Activated T-cell treated with anti-CD3 and anti-CD28 coated beads, Interleukin-2, amount 50 U/mL, for 24 hours (primary cell): ENCODE results near the gene NCBP3.

Source experiments
- DNase-seq: peaks from one replicate; pipeline ENCODE4 v3.0.0-alpha.2; 2020
- H3K27ac Mint-ChIP-seq: 2 replicates; pipeline ENCODE4 v1.8.0; 2020; ENCODE audit warnings: mild to moderate bottlenecking, mixed read lengths
- H3K27me3 Mint-ChIP-seq: 2 replicates; pipeline ENCODE4 v1.8.0; 2020; ENCODE audit warnings: mixed read lengths
- H3K36me3 Mint-ChIP-seq: 2 replicates; pipeline ENCODE4 v1.8.0; 2020; ENCODE audit warnings: low read depth, mixed read lengths
- H3K4me1 Mint-ChIP-seq: 2 replicates; pipeline ENCODE4 v1.8.0; 2020; ENCODE audit warnings: low read depth, mixed read lengths
- H3K4me3 Mint-ChIP-seq: 2 replicates; pipeline ENCODE4 v1.8.0; 2020; ENCODE audit warnings: mild to moderate bottlenecking, moderate library complexity, mixed read lengths
- H3K9me3 Mint-ChIP-seq: 2 replicates; pipeline ENCODE4 v1.8.0; 2020; ENCODE audit warnings: mixed read lengths

NCBP3 gene

DNA sequence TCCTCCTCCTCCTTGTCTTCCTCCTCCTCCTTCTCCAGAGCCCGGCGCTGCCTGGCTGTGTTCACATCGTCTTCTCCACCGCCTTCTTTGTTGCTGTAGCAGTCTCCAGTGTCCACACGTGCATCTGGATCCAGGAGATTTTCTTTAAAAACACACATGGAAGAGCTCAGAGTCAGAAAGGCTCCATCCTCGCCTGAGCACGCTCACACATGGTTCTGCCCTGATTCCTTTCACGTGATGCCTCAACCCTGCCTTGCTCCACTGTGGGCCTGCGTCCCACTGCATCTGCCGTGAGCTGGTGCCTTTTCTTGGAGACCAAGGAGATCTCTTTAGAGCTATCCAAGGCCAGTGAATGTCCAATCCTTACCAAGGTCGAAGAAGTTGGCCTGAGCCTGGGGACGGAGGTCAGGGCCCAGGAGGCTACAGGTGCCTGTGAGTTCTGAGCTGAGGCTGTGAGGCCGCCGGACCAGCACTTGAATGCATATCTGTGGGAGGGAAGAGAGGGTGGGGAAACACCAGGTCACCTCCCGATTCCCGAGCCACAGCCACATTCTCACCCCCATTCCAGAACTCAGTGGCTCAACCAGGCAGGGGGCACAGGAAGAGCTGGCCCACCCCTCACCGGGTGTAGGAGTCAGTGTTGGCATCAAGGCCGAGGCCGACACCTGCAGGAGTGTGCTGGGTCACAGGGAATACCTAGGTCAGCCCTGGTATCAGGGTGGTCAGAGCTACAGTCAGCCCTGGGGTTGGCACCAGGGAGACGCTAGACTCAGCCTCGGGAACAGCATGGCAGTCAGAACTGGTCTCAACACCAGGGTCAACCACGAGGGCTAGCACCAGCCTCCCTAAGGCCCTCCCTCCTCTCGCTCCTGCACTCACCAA, 84.8 kb downstream of the NCBP3 start:
- Mint-ChIP-seq H3K4me1 (peaks cover 39% of the 10 kb centered on the region), H3K9me3 (peaks cover 7% of the 10 kb centered on the region), H3K27ac (peak overlapping the region; percentile 22), H3K36me3 (peaks cover 8% of the 10 kb centered on the region), H3K4me3 (no peak overlapping the region), H3K27me3 (no peaks in the 10 kb centered on the region)
- no peak for DNase-seq

GRCh38 chr17:3759597-3760216, 86.3 kb downstream of the NCBP3 start:
- Mint-ChIP-seq H3K4me1 (peaks cover 25% of the 10 kb centered on the region), H3K9me3 (peaks cover 7% of the 10 kb centered on the region), H3K4me3 (no peak overlapping the region), H3K27ac (no peak overlapping the region), H3K27me3 (no peaks in the 10 kb centered on the region), H3K36me3 (peaks cover 8% of the 10 kb centered on the region)
- DNase-seq, result no peak

DNA sequence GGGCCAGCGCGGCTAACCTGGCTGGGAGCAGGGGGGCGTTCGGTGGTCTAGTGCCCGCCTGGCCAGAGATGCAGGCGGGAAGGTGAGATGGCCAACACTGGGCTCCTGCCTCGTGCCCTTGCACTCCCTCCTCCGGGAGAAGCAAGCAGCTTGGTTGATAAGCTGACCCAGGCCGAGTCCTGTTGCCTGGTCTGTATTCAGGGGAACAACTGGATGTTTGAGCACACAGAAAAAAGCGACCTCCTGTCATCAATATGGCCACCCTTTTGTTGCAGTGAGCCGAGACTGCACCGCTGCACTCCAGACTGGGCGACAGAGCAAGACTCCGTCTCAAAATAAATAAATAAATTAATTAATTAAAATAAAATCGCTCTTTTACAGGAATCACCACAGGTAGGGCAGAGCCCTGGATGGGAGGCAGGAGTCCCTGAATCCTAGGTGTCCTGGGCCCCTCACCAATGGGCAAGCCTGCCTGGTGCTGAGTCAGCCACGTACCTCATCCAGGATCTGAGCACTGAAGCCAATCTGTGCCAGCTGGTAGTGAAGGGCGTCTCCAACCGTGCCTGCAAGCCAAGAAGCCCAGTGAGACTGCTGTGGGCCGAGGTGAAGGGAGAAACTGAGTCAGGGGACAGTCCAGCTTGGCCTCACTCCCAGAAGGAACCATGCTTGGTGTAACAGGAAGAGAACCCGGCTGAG, 90.6 kb downstream of the NCBP3 start:
- no peak overlapping the region for H3K4me3 Mint-ChIP-seq
- no peak overlapping the region for H3K27ac Mint-ChIP-seq
- peaks cover 6% of the 10 kb centered on the region for H3K36me3 Mint-ChIP-seq
- H3K4me1 Mint-ChIP-seq, result peaks cover 18% of the 10 kb centered on the region
- H3K9me3 Mint-ChIP-seq, result peaks cover 7% of the 10 kb centered on the region
- DNase-seq, result no peak
- no peaks in the 10 kb centered on the region for H3K27me3 Mint-ChIP-seq

- peaks cover 2% of the 10 kb centered on the region for H3K9me3 Mint-ChIP-seq
- DNase-seq, result peak; percentile 78
- no peak overlapping the region for H3K4me3 Mint-ChIP-seq
- no peak overlapping the region for H3K27ac Mint-ChIP-seq
- H3K4me1 Mint-ChIP-seq, result peaks cover 23% of the 10 kb centered on the region
- H3K27me3 Mint-ChIP-seq, result no peaks in the 10 kb centered on the region
- H3K36me3 Mint-ChIP-seq, result peaks cover 1% of the 10 kb centered on the region
These were observed 91.3 kb downstream of the NCBP3 start for GRCh38 chr17:3754458-3755334.

DNA sequence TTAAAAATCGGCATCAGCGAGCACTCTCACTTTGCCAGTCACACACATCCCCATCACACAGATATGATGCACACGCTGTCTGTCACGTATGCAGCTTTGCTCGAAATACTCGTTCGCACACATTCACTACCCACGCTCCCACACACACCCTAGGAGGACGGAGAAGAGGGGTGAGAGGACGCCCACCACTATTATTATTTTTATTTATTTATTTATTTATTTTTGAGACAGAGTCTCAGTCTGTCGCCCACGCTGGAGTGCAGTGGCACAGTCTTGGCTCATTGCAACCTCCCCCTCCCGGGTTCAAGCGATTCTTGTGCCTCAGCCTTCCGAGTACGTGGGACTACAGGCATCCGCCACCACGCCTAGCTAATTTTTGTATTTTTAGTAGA, 92.0 kb downstream of the NCBP3 start:
- H3K4me1 Mint-ChIP-seq, result peaks cover 26% of the 10 kb centered on the region
- no peaks in the 10 kb centered on the region for H3K9me3 Mint-ChIP-seq
- no peak for DNase-seq
- no peaks in the 10 kb centered on the region for H3K27me3 Mint-ChIP-seq
- no peaks in the 10 kb centered on the region for H3K36me3 Mint-ChIP-seq
- no peak overlapping the region for H3K4me3 Mint-ChIP-seq
- no peak overlapping the region for H3K27ac Mint-ChIP-seq

DNA sequence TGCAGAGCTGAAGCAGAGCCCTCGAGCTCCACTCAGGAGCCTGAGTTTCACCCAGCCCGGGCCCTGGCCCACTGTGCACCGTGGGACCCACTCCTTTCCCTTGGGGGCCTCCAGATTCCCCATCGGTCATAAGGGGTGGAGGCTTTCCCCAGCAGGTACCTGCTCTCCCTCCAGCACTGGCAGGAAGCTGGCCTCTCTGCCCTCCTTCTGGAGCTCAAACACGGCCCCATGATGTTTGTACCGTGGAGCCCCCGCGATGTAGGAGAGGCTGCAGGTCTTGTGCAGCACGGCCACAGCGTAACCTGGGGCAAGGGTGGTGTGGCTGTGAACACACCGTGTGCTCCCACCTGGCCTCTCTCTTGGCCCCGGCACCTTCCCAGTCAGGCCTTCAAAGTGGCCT, 92.4 kb downstream of the NCBP3 start:
- no peak overlapping the region for H3K4me3 Mint-ChIP-seq
- no peaks in the 10 kb centered on the region for H3K9me3 Mint-ChIP-seq
- no peak overlapping the region for H3K27ac Mint-ChIP-seq
- H3K4me1 Mint-ChIP-seq, result peaks cover 30% of the 10 kb centered on the region
- no peaks in the 10 kb centered on the region for H3K27me3 Mint-ChIP-seq
- no peaks in the 10 kb centered on the region for H3K36me3 Mint-ChIP-seq
- DNase-seq, result no peak
